Activated T-cell treated with anti-CD3 and anti-CD28 coated beads, Interleukin-2, amount 50 U/mL, for 4 hours (primary cell): ENCODE results near the gene SP6. TPM values are rescaled to one million over a fixed set of nuclear protein-coding genes. Genes with fewer than 3 reads are reported as not detected.

Source experiments
- ATAC-seq, 2 donors: fragments of 200-7000 bp; cut with Tn5 transposase; one replicate each; pipeline ENCODE4 v1.10.0; 2021
- DNase-seq: peaks from one replicate; pipeline ENCODE4 v3.0.0-alpha.2; 2020
- H3K27me3 Mint-ChIP-seq: one replicate; pipeline ENCODE4 v1.8.0; 2021; ENCODE audit warnings: low read depth, mixed read lengths
- H3K36me3 Mint-ChIP-seq: one replicate; pipeline ENCODE4 v1.8.0; 2022; ENCODE audit warnings: mixed read lengths; ENCODE audit not compliant: insufficient read depth
- H3K4me1 Mint-ChIP-seq: one replicate; pipeline ENCODE4 v1.8.0; 2021; ENCODE audit warnings: low read depth, mixed read lengths
- H3K4me3 Mint-ChIP-seq: one replicate; pipeline ENCODE4 v1.8.0; 2021; ENCODE audit warnings: mild to moderate bottlenecking, moderate library complexity, mixed read lengths
- H3K9me3 Mint-ChIP-seq: one replicate; pipeline ENCODE4 v1.8.0; 2021; ENCODE audit warnings: mixed read lengths
- total RNA-seq, 3 donors: library from RNA; stranded (reverse); gene quantifications; one replicate each; pipeline ENCODE4 v1.2.1, GENCODE V29; 2021

Gene SP6
- total RNA-seq, 3 donors from 2014 or later: 0.05 to 0.08 (median 0.05) TPM

DNA sequence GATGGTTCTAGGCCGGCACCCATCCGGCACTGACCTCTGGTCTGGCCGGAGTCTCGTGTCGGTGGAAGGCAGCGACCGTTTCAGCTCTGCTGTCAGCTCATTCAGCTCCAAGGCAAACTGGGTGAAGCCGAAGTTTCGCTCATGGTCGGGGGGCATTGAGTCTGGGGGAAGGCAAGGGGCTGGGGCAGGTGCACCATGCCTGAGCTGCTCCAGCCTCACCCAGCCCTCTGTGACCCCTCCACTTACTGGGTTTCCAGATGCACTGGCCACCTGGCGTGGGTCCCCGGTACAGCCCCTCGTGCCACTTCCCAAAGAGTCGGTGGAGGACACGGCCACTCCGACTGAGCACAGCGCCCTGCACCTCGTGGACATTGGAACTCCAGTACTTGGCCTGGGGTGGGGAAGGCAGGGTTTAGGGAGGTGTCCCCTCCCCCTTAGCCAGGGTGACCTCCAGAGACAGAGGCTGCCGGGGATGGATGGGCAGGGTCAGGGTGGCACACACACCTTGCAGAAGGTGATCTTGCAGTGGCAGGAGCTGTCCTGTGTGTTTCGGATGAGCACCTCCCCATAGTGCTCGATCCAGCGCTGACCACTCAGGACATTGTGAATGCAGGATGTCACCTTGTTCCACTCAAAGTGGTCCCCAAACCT is 42.0 kb downstream of the SP6 start:
- no peak overlapping the region for H3K4me3 Mint-ChIP-seq
- peaks cover 12% of the 10 kb centered on the region for H3K4me1 Mint-ChIP-seq
- no peaks in the 10 kb centered on the region for H3K27me3 Mint-ChIP-seq
- peaks cover 33% of the 10 kb centered on the region for H3K36me3 Mint-ChIP-seq
- ATAC-seq (no peak), DNase-seq (no peak)
- no peaks in the 10 kb centered on the region for H3K9me3 Mint-ChIP-seq

- ATAC-seq (no peak), DNase-seq (no peak)
- Mint-ChIP-seq H3K4me3 (no peak overlapping the region), H3K27me3 (no peaks in the 10 kb centered on the region), H3K9me3 (no peaks in the 10 kb centered on the region), H3K4me1 (peaks cover 12% of the 10 kb centered on the region), H3K36me3 (peaks cover 33% of the 10 kb centered on the region)
These were observed 42.7 kb downstream of the SP6 start for GRCh38 chr17:47808036-47808829.

DNA sequence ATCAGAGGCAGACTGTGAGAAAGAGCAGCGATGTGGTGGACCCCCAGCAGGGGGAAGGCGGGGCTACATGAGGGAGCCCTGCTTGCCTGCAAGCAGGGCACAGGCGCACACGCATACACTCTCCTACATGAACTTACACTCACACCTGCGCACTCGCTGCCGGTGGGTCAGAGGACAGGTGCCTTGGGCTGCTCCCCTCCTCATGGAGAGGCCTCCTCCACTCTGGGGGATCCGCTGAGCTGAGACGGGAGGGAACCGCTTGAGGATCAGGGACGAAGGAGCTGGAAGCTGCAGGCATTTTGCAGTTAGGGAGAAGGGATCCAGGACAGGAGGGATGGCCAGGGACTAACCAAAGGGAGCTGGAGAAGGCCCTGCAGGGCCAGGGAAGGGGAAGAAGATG is 43.5 kb downstream of the SP6 start:
- no peak for DNase-seq
- Mint-ChIP-seq H3K9me3 (no peaks in the 10 kb centered on the region), H3K27me3 (no peaks in the 10 kb centered on the region), H3K4me3 (no peak overlapping the region), H3K4me1 (peaks cover 12% of the 10 kb centered on the region), H3K36me3 (peaks cover 28% of the 10 kb centered on the region)
- no peak for ATAC-seq

DNA sequence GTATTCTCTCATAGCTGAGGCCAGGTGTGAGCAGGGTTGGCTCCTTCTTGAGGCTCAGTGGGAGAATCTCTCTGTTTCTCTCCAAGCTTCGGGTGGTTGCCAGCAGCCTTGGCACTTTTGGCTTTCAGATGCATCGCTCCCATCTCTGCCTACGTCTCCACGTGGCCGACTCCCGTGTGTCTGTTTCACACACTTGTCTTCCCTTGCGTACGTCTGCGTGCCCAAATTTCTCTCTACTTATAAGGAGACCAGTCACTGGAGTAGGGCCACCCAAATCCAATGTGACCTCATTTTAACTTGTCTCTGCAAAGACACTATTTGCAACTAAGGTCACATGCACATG is 44.1 kb downstream of the SP6 start:
- no peak for ATAC-seq
- H3K36me3 Mint-ChIP-seq: peaks cover 24% of the 10 kb centered on the region
- H3K4me3 Mint-ChIP-seq: no peak overlapping the region
- no peaks in the 10 kb centered on the region for H3K27me3 Mint-ChIP-seq
- no peak for DNase-seq
- peaks cover 12% of the 10 kb centered on the region for H3K4me1 Mint-ChIP-seq
- no peaks in the 10 kb centered on the region for H3K9me3 Mint-ChIP-seq

DNA sequence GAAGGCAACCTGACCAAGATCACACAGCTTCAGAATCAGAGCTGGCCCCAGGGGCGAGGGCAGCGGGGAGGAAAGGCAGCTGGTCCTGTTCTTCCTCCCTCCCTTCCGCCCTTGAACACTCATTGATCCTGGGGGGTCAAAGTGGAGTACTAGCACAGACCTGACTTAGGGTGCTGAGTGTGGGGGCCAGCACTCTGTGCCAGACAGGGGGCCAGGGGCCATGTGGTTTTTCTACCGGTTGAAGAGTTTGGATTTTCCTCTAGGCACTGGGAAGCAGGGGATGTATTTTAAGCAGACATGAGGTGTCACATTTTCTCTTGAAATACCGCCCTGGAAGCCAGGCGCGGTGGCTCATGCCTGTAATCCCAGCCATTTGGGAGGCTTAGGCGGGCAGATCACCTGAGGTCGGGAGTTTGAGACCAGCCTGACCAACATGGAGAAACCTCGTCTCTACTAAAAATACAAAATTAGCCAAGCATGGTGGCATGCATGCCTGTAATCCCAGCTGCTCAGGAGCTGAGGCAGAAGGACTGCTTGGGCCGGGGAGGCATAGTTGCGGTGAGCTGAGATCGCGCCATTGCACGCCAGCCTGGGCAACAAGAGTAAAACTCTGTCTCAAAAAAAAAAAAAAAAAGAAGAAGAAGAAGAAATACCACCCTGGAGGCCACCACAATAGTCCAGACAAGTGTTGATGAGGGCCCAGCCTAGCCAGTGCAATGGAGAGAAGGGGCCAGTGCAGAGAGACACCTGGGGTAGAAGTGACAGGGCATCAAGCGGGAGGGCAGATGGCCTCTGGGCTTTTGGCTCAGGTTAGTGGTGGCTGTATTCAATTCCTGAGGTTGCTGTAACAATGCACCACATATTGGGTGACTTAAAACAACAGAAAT is 44.7 kb downstream of the SP6 start:
- no peak for DNase-seq
- H3K9me3 Mint-ChIP-seq: no peaks in the 10 kb centered on the region
- no peak overlapping the region for H3K4me3 Mint-ChIP-seq
- no peak for ATAC-seq
- H3K4me1 Mint-ChIP-seq: peaks cover 11% of the 10 kb centered on the region
- H3K36me3 Mint-ChIP-seq: peaks cover 19% of the 10 kb centered on the region
- H3K27me3 Mint-ChIP-seq: no peaks in the 10 kb centered on the region

DNA sequence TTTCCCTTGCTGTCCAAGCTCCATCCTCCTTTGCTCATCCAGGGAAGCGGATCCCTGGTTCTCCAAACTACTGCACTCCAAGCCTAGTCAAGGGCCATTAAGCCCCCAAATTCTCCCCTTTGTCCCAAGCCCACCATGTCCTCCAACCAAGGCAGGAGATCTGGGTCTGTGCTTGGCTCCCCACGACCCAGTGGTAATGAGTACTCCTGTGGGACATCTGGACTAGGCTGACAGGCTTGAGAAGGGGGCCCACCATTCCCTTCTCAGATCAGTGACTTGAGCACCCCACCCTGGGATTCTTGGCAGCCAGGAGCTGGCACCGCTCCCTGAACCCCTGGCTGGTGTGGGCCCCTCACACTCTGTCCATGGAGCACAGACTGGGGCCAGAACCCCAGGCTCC is 46.5 kb downstream of the SP6 start:
- Mint-ChIP-seq H3K4me3 (no peak overlapping the region), H3K4me1 (no peaks in the 10 kb centered on the region), H3K36me3 (peaks cover 7% of the 10 kb centered on the region), H3K9me3 (no peaks in the 10 kb centered on the region), H3K27me3 (no peaks in the 10 kb centered on the region)
- DNase-seq (no peak), ATAC-seq (no peak)

DNA sequence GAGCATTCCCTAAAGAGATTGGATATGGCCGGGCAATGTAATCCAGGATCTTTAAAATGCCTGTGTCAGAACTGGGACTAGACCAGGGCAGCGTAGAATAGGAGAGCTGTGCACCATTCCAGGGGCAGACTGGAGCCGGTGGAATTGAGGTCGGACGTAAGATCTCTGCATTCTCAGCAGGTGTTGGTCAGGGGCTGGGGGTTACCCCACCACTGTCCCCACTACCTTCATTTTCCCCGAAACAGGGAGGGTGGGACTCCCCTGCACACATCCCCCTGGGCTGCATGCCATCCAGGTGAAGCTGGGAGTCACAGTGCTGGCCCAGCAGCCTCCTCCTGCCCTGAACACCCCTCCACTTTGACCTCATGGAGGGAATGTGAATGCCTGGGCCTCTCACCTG is 47.2 kb downstream of the SP6 start:
- Mint-ChIP-seq H3K4me1 (no peaks in the 10 kb centered on the region), H3K4me3 (no peak overlapping the region), H3K36me3 (peaks cover 7% of the 10 kb centered on the region), H3K9me3 (no peaks in the 10 kb centered on the region), H3K27me3 (no peaks in the 10 kb centered on the region)
- DNase-seq: no peak
- no peak for ATAC-seq

GRCh38 chr17:47803201-47803600 is 47.8 kb downstream of the SP6 start:
- DNase-seq (no peak), ATAC-seq (no peak)
- no peaks in the 10 kb centered on the region for H3K4me1 Mint-ChIP-seq
- no peaks in the 10 kb centered on the region for H3K27me3 Mint-ChIP-seq
- no peak overlapping the region for H3K4me3 Mint-ChIP-seq
- no peaks in the 10 kb centered on the region for H3K9me3 Mint-ChIP-seq
- peaks cover 9% of the 10 kb centered on the region for H3K36me3 Mint-ChIP-seq

DNA sequence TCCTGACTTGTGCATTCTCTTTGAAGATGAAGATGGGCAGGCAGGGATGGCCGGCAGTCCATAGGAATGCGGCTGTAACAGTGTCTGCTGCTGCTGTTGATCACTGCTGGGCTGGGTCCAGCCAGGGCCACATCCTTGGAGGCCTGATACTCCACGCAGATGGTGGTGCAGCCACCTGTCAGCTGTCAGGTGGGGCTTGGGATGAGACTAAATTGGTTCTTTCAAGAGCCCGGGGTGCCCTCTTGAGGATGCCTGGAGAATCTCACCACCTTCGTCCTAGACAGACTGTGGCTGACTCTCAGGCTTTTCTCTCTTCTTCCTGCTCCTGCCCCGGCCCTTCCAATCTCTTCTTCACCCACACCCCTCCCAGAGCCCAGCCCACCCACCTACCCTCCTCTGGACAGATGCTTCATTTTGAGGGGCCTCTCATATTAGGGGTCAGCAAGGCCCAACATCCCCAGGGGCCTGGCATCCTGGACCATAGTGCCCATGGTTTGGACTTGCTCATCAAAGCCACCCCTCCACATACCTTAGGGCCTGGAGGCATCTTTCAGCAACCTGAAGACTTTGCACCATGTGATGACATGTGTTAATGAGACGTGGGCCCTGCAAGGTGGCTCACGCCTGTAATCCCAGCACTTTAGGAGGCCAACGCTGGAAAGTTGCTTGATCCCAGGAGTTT is 48.5 kb downstream of the SP6 start:
- H3K36me3 Mint-ChIP-seq: peaks cover 8% of the 10 kb centered on the region
- H3K4me1 Mint-ChIP-seq: no peaks in the 10 kb centered on the region
- ATAC-seq (peak; percentile 93 to 94), DNase-seq (peak; percentile 51)
- H3K9me3 Mint-ChIP-seq: no peaks in the 10 kb centered on the region
- no peak overlapping the region for H3K4me3 Mint-ChIP-seq
- H3K27me3 Mint-ChIP-seq: no peaks in the 10 kb centered on the region

- H3K9me3 Mint-ChIP-seq: no peaks in the 10 kb centered on the region
- H3K4me3 Mint-ChIP-seq: no peak overlapping the region
- DNase-seq: no peak
- peak in 1 of 2 donors; percentile 21 for ATAC-seq
- no peaks in the 10 kb centered on the region for H3K27me3 Mint-ChIP-seq
- peaks cover 3% of the 10 kb centered on the region for H3K36me3 Mint-ChIP-seq
- no peaks in the 10 kb centered on the region for H3K4me1 Mint-ChIP-seq
These were observed 49.1 kb downstream of the SP6 start for GRCh38 chr17:47801906-47802305.

DNA sequence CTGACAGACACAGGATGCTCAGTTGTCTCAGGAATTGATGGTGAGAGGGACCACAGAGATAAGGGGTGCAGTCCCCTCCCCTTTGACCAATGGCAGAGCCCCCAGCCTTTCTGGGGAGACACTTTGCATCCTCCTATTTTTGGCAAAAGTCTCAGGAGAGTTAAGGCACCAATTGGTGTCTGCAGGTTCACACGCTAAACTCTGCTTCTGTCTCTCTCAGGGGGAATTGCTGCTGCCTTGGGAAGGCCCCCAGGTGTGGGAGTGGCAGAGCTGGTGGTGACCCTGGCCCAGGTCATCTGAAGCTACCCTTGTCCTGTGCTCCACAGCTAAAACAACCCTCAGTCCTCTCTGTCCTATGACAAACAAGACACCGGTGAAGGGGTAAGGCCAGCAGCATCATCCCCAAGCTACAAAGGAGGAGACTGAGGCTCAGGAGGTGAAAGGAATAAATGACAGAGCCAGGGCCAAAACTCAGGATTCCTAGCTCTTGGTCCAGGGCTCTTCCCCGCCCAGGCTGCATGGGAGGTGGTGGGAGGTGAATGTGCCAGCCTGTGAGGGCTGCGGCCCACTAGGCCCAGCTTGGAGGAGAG is 49.7 kb downstream of the SP6 start:
- no peaks in the 10 kb centered on the region for H3K4me1 Mint-ChIP-seq
- DNase-seq (no peak), ATAC-seq (no peak)
- H3K9me3 Mint-ChIP-seq: no peaks in the 10 kb centered on the region
- H3K27me3 Mint-ChIP-seq: no peaks in the 10 kb centered on the region
- H3K36me3 Mint-ChIP-seq: peaks cover 2% of the 10 kb centered on the region
- no peak overlapping the region for H3K4me3 Mint-ChIP-seq

GRCh38 chr17:47800686-47801085 is 50.3 kb downstream of the SP6 start:
- DNase-seq (no peak), ATAC-seq (no peak)
- Mint-ChIP-seq H3K9me3 (no peaks in the 10 kb centered on the region), H3K4me3 (no peak overlapping the region), H3K36me3 (peaks cover 2% of the 10 kb centered on the region), H3K4me1 (no peaks in the 10 kb centered on the region), H3K27me3 (no peaks in the 10 kb centered on the region)

GRCh38 chr17:47797797-47798196 is 53.2 kb downstream of the SP6 start:
- H3K4me1 Mint-ChIP-seq: no peaks in the 10 kb centered on the region
- H3K4me3 Mint-ChIP-seq: no peak overlapping the region
- H3K36me3 Mint-ChIP-seq: peaks cover 2% of the 10 kb centered on the region
- H3K27me3 Mint-ChIP-seq: peaks cover 16% of the 10 kb centered on the region
- no peaks in the 10 kb centered on the region for H3K9me3 Mint-ChIP-seq
- no peak for DNase-seq
- no peak for ATAC-seq
